GM21360 (cell line): ENCODE results near the gene LKAAEAR1.

ENCODE experiments used
- ATAC-seq: cut with Tn5 transposase; IDR thresholded peaks from one replicate; pipeline ENCODE4 v1.9.1; 2021; ENCODE audit warnings: mild to moderate bottlenecking, moderate library complexity; ENCODE audit not compliant: unreplicated experiment

Gene LKAAEAR1

DNA sequence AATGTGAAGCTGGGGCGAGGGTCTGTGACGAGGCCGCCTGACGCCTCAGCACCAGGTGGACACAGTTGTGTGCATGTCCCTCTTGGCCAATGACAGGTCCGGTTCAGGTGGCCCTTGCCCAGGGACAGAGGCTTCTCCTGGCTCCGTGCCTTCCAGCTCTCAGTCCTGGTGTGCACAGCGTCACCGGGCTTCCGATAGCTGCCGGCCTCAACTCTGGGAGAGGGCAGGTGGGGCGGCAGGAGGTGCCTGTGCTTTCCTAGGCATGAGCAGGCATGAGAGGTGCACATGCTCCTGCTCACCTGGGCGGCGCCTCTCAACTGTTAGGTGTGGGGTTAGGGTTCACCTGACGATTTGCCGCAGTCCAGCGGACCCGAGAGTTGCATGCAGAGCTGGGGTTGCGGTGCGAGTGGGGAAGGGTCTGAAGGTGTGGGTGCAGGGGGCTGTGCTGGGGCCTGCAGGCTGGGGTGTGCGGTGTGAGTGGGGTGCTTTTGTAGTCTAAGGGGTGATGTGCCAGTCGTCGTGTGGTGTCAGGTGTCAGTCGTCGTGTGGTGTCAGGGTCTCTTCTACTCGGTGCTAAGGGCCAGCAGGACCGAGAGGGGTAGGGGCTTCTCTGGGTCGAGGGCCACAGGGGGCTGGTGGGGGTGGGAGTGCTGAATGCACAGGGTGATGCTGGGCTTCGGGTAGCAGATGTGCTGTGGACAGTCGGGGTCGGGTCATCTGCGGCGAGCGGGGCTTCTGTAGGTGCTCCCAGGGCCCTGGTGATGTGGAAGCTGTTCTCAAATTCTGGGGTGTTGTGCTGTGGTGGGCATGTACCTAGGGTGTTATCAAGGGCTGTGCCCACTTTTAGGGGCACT is 31.0 kb downstream of the LKAAEAR1 start:
- no peak for ATAC-seq

DNA sequence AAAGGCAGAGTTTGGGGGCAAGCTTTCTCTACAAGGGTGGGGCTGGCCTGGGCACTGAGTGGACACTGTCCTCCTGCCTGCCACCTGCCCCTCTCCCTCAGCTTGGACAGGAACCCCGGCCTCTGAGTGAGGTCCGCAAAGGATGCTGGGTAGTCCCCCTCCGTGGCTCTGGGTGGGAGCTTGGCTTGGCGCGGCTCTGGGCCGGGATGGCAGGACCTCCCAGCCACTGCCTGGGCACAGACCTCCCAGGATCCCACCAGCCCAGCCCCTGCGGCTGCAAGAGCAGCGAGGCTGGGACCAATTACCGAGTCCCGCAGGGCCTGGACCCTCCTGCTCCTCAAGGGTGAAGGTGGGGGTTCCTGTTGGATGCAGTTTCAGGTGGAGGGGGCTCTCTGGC is 31.9 kb downstream of the LKAAEAR1 start:
- ATAC-seq, result no peak

- ATAC-seq, result no peak
Observed at GRCh38 chr20:64051561-64052325, 32.5 kb downstream of the LKAAEAR1 start.

- ATAC-seq, result no peak
Observed at GRCh38 chr20:64051033-64051452, 33.2 kb downstream of the LKAAEAR1 start.

DNA sequence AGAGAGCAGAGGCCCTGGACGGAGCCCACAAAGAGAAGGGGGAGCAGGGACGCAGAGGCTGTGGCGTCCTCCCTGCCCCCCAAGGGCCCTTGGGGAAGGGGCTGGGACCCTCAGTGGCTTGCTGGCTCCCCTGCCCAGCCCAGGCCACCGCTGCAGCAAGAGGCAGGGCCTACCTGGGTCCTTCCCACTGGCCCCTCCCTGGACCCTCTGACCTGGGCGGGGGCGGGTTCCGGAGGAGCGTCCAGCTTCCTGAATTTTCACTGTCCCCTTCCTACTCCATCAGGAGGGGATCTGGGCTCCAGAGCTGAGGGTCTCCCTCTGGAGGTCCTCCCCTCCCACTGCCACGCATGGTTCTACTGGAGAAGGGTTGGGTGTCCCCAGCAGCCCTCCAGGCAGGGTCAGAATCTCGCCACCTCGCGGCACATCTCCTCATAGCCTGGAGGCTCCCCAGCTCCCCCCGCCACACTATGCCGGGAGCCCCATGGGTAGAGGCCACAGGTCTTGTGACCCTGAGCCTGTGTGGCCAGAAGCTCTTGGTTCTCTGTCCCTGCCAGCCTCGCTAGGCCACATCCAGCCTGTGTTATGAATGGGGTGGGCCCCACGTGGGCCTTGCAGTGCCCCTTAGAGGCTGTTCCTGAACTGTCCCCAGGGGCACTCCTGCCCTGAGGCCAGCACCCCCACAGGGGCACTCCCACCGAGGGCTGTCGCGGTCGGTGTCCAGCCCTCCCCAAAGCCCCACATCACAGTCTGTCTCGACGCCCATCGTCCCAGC is 33.8 kb downstream of the LKAAEAR1 start:
- ATAC-seq, result no peak

GRCh38 chr20:64049878-64050260 is 34.3 kb downstream of the LKAAEAR1 start:
- ATAC-seq, result no peak

DNA sequence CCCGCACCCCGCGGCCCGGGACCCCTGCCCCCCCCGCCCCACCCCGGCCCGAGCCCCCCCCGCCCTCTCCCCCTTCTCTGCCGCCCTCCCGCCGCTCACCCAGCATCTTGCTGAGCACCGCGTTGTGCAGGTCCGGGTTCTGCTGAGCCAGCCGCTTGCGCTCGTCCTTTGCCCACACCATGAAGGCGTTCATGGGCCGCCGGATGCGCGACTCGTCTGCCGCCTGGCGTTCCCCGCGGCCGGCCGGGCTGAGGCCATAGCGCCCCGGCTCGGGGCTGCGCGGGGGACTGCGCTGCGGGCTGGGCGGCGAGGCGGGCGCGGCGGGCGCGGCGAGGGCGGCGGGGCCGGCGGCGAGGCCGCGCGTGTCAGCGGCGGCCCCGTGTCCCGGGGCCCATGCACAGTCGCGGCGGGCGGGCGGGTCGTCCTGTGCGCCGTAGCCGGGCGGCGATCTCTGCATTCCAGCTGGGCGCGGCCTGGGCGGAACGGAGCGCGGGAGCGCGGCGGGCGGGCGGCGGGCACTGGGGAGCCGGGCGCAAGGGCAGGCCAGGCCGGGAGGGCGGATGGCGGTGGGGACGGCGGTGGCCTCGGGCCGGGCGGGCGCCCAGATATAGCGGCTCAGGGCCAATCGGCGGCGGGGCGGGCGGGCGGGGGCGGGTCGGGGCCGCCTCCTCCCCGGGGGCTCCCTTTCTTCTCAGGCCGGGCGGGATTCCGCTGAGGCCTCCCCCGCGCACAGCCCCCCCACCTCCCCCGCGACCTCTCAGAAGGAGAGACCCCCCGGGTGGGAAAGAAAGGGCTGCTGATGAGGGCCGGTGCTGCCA is 34.9 kb downstream of the LKAAEAR1 start, which contains the start of gene SOX18:
Gene SOX18 (minus strand): TSS at position 580 of the 818 bp plus-strand sequence. CDS start 123 bp downstream, at position 457.
- ATAC-seq, result no peak

GRCh38 chr20:64048402-64049044 is 35.7 kb downstream of the LKAAEAR1 start:
- no peak for ATAC-seq

- ATAC-seq, result no peak
Observed at GRCh38 chr20:64047968-64048401, 36.2 kb downstream of the LKAAEAR1 start.

- ATAC-seq, result no peak
Observed at GRCh38 chr20:64047046-64047389, 37.2 kb downstream of the LKAAEAR1 start.

DNA sequence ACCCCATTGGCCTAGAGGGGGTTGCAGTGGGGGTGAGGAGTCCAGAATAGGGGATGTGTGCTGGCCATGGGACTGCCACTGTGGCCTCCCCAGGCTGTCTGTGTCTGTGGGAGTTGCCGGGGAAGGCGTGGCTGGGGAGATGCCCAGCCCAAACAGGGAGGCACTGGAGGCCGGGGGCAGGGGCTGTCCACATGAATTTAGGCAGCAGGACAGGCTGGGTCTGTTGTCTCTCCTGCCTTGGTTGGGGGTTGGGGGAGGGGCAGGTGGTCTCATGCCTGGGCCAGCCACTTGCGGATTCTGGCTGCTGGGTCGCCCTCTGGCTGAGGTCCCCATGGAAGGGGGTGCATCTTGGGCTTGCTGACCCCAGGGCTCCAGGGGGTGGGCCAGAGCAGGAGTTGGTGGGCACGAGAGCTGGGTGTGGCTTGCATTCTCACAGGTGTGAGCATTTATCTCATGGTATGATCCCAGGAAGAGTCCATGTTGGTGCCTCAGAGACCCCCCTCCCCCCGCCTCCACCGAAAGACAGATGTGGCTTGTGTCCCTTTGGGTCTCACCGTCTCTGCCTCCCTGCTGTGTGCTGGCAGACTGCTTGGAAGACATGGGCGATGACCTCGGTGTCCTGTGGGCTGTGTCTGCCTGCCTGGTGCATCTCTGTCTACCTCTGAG is 38.7 kb downstream of the LKAAEAR1 start:
- no peak for ATAC-seq

GRCh38 chr20:64044484-64045247 is 39.5 kb downstream of the LKAAEAR1 start:
- no peak for ATAC-seq

- ATAC-seq, result no peak
Observed at GRCh38 chr20:64043768-64044167, 40.4 kb downstream of the LKAAEAR1 start.

- ATAC-seq, result no peak
Observed at GRCh38 chr20:64042054-64042781, 42.0 kb downstream of the LKAAEAR1 start.

DNA sequence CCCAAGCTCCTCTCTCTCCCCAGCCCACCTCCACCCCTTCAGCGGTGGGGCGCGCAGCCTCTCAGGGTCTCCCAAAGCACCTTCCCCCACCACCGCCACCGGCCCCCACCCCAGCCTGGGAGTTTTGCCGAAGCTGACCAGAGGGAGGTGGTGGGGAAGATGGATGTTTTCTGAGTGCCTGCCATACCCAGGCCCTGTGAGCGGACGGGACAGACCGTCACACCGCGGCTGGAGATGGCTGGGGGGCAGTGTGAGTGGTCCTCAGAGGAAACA is 42.5 kb downstream of the LKAAEAR1 start:
- ATAC-seq, result no peak

- ATAC-seq, result no peak
Observed at GRCh38 chr20:64041040-64041780, 43.0 kb downstream of the LKAAEAR1 start.

DNA sequence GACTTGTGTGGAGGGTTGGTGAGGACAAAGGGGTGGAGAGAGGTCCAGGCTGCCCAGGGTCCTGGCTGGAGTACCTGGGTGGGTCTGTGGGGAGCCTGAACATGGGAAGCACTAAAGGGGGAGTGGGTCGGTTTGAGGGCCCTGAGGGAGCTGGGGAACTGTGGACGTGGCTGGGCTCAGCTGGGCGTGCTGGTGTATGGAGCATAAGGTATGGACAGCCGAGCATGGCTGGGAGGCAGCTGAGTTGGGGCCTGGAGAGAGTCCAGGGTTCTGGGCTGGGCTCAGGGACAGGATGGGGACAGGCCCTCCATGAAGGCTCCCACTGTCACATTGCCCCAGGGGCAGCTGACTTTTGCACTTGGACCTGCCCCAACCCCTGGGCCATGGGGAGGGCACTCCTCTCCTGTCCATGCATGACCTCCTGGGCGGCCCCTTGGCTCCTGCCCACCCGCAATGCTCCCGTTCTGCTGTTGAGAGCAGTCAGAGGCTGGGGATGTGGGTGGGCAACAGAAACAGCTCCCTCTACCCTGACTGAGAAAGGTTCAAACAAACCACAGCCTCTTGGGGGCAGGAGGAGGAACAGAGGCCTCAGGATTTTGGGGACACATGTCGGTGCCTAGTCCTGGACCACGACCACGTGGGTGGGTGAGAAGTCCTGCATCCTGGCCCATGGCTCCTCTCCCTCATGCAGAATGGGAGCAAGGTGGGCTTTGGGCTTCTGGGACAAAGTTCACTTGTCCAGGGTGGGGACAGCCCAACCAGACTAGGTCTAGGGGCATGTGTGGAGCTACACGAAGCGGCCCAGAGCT is 43.8 kb downstream of the LKAAEAR1 start:
- no peak for ATAC-seq
